Gastroesophageal sphincter (tissue), 3 donors: ENCODE results near the gene CERK.

Source experiments
- EP300 ChIP-seq: sonication (generic); formaldehyde crosslinking; IDR thresholded peaks from one replicate; pipeline ENCODE4 v1.6.1; 2017; ENCODE audit warnings: antibody characterized with exemption, mild to moderate bottlenecking
- POLR2A ChIP-seq, 2 donors: fragments of 450-650 bp; IDR thresholded peaks; one replicate each; pipeline ENCODE4 v1.6.1; 2017; ENCODE audit warnings: antibody characterized with exemption in 2 of 2, mild to moderate bottlenecking in 2 of 2, moderate library complexity in 1 of 2
- TF ChIP-seq, protein P1 (sequence below), 4 experiments: fragments of 200-600 bp in 2 of 4; fragments of 450-650 bp in 2 of 4; sonication (generic) in 1 of 4; IDR thresholded peaks; one replicate each; pipeline ENCODE4 v1.5.1; 2017 to 2019; ENCODE audit warnings: antibody characterized with exemption in 4 of 4, mild to moderate bottlenecking in 2 of 4, moderate library complexity in 2 of 4

DNA sequence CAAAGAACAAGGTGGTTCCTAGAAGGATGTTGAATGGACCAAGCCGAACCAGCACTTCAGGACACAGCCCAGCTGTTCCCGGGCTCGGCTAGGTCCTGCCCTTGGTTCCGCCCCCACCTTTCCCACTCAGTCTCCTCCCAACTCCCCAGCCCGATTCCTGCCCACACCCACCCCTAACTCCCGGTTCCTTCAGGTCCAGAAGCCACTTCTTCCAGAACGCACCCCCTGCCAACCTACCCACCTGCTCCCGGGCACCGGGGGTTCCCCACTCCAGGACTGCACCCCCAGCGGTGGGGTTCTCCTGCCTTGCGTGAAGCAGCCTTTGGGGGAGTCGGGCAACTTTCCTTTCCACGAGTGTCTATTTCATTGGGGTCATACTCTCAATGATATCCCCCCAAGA is 30.7 kb downstream of the CERK start:
- TF ChIP-seq EP300 (no peak), POLR2A (IDR thresholded peaks at IDR 0.05) (no peak)
- TF ChIP-seq, protein P1, sequence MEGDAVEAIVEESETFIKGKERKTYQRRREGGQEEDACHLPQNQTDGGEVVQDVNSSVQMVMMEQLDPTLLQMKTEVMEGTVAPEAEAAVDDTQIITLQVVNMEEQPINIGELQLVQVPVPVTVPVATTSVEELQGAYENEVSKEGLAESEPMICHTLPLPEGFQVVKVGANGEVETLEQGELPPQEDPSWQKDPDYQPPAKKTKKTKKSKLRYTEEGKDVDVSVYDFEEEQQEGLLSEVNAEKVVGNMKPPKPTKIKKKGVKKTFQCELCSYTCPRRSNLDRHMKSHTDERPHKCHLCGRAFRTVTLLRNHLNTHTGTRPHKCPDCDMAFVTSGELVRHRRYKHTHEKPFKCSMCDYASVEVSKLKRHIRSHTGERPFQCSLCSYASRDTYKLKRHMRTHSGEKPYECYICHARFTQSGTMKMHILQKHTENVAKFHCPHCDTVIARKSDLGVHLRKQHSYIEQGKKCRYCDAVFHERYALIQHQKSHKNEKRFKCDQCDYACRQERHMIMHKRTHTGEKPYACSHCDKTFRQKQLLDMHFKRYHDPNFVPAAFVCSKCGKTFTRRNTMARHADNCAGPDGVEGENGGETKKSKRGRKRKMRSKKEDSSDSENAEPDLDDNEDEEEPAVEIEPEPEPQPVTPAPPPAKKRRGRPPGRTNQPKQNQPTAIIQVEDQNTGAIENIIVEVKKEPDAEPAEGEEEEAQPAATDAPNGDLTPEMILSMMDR (IDR thresholded peaks at IDR 0.05) = no peak
